Stimulated activated CD8-positive, alpha-beta memory T cell treated with anti-CD3 and anti-CD28 coated beads, Interleukin-7, amount 100 ng/mL, for 48 hours (primary cell): Measurements from ENCODE around the gene CAV3.

Experiments
- DNase-seq, 2 donors: peaks; one replicate each; pipeline ENCODE4 v3.0.0-alpha.2; 2020; ENCODE audit warnings: low read depth in 1 of 2; ENCODE audit errors: extremely low read depth in 1 of 2

CAV3 gene

DNA sequence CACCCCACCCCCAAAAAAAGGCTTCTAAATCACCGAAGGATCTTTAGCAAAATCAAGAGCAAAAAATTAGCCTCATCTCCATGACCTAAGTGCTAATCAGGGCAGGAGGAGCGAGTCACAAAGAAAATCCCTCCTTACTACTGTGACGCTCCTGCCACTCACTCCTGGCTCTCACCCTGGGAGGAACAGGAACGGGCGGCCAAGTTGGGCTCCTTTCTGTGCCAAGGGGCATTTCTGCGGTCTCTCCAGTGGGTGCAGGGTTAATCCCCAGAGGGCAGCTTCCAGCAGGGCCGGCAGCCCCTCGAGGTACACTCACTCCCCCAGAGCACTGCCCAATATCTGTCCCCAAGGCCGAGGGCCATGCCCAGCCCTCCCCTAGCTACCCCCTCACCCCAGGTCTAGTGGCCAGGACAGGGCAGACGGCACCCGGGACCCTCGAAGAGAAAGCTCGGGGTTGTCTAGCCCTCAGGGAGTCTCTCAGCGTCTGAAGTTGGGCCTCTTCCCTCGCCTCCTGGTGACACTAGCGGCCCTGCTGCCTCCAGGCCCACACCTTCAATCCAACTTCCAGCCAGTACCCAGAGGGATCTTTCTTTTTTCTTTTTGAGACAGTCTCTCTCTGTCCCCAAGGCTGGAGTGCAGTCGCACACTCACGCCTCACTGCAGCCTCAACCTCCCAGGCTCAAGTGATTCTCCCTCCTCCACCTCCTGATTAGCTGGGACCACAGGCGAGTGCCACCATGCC is 706 bp downstream of the CAV3 start:
- no peak for DNase-seq

DNA sequence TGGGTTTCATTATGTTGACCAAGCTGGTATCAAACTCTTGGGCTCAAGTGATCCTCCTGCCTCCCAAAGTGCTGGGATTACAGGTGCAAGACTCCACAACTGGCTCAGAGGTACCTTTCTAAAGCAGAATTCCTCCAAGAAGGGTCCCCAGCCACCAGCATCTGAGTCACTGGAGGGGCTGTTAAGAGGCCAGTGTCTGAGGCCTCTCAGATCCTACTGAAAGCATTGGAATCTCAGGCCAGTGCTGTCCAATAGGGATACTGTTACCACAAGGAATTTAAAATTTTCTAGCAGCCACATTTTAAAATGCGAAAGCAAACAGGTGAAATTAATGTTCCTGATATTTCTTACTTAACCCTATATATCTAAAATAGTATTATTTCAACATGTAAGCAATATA is 1.3 kb downstream of the CAV3 start:
- no peak for DNase-seq

DNA sequence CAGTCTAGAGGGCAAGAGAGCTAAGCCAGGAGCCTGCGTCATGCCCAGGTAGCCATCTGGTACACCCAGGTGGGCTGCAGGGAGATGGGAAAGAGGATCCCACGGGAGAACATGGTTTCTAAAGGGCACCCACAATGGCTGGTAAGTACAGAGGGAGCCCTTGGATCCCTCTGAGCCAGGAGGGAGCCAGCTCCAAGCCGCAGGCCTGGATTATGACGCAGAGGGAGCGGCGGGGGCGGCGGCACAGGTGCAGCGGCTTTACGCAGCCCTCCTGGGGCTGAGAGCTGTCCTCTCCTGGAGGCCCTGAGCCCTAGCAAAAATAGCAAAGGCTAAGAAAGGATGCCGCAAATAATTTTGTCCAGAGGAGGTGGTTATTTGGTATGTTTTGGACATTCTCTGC is 2.8 kb downstream of the CAV3 start:
- no peak for DNase-seq

DNA sequence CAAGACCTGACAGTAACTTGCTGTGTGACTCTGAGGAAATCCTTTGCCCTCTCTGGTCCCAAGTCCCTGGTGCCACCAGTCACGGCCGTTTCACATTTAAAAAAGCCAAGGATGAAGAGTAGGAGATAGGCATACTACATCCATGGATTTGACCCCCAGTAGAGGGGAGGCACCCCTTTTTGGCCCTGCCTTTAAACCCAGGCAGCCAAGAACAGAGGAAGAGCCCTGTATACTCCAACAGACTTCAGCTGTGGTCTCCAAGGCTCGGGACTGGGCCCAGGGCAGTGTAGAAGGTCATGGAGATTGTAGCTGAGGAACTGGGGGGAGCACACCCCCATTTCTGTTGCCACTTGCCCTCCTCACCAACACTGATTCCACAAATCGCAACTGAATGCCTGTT is 3.7 kb downstream of the CAV3 start:
- no peak for DNase-seq

DNA sequence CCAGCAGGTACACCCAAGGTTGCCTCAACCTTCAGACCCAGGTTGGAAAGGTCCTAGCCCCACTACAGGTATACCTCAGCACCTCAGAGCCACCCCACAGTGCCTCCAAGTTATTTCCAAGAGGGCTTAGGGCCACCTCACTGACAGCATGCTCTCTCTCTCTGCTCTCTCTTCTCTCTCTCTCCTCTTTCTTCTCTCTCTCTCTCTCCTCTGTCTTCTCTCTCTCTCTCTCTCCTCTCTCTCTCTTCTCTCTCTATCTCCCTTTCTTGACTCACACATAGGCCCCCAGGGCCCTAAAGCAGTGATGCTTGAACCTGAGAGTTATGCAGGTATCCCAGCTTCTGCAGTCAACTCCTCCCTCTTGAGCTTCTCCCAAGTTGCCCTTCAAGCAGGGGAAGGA is 4.2 kb downstream of the CAV3 start:
- no peak for DNase-seq

DNA sequence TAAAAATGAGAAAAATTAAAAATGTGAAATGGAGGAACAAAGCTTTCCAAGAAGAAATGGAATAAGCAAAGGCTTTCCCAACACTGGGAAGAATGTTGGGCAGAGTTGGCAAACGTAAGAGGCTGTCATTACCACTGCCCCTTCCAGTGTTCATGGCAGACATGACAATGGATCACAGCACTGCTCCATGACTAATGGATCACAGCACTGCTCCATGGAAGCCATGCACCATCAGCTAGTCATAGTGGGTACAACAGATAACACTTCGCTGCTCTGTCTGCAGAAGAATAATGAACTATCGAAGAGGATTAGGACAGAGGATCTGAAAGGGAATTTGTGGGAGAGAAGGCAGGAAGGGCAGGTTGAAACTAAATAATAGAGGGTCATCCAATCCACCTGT is 5.0 kb downstream of the CAV3 start:
- DNase-seq, result no peak

DNA sequence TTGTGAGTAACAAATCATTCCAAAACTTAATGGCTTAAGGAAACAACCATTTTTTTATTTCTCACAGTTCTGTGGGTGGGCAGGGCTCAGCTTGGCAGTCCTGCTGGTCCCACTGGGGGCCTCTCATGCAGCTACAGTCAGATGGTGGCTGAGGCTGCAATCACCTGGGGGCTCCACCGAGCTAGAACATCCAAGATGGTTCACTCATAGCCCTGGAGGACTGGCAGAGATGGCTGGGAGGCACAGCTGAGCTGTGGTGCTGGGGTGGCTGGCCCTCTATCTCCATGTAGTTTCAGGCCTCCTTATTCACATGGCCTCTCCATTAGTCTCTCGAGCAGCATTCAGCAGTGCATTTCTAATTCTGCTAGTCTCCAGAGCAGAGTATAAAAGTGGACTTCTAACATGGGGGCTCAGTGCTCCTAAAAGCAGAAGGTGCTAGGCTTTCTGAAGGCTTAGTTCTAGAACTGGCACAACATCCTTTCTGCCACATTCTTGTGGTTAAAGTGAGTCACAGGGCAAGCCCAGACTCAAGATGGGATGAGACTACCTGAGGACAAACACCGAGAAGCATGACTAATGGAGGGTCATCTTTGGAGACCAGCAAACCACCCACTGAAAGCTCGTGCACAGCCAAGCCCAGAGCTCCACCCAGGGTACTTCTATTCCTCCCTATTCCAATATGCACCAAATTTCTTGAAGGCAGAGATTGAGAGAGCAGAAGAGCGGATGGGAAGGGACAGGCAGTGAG is 6.3 kb downstream of the CAV3 start:
- DNase-seq, result peak in 1 of 2 donors; percentile 2

DNA sequence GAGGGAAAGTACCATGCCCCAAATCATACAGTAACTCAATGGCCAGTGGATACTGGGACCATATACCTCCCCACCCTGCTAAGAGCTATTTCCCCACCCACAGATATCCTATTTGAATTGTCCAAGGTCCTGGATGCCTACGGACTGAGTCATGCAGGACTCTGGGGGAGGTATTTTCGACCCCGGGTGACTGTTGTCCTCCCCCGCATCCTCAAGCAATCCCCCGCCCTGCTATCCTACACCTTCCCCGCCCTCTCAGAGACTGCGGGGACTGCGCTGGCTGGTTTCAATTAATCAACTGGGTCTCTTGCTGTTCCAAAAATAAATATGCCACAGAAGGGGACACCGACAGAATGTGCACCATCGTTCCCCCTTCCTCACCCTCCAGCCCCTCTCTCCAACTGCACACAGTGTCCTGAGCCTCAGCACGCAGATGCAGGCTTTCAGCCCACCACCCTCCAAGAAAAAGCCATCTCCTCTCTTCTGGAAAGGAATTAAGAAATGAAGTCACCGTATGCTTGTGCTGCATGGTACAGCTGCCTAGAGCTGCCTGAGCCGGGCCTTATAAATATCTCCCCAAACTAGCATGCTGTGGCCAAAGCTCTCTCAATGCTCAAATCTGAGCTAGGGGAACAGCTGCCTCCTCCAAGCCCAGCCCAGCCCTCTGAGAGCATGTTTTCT is 8.1 kb downstream of the CAV3 start:
- DNase-seq, result no peak

DNA sequence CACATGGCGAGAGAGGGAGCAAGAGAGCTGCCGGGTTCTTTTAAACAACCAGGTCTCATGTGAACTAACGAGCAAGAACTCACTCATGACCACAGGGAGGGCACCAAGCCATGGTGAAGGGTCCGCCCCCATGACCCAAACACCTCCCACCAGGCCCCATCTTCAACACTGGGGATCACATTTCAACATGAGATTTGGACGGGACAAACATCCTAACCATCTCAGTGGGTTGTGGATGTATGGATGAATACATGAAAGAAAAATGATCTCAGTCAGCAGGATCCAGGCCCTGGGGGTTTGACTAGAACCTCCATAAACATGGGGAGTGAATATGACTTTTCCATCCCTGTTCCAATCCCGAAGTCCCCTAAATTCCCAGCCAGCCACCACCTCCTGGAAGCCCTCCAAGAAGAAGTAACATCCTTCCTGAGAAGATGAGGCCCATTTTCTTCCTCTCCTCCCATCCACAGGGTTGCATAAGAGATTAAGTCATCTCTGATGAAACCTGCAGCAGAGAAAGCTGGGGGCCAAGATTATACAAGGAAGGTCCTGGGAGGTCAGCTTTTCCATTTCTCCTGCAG is 9.5 kb downstream of the CAV3 start:
- DNase-seq, result no peak

DNA sequence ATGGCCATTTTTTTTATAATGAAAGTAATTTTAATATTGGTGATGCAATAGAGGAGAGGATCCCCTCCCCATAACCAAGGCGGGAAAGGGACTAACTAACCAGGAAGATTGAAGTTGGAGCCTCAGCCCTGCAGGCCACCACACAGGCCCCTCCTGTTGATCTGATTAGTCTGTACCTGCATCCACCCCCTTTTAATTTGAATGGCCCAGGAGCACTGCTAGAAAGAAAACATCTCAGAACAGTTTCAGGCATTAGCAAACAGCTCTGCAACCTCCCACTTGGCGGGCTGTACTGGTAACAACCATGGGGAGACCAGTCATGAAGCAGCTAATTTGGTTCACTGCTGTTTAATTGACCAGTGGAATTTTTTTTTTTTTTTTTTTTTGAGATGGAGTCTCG is 10.3 kb downstream of the CAV3 start:
- DNase-seq, result no peak

DNA sequence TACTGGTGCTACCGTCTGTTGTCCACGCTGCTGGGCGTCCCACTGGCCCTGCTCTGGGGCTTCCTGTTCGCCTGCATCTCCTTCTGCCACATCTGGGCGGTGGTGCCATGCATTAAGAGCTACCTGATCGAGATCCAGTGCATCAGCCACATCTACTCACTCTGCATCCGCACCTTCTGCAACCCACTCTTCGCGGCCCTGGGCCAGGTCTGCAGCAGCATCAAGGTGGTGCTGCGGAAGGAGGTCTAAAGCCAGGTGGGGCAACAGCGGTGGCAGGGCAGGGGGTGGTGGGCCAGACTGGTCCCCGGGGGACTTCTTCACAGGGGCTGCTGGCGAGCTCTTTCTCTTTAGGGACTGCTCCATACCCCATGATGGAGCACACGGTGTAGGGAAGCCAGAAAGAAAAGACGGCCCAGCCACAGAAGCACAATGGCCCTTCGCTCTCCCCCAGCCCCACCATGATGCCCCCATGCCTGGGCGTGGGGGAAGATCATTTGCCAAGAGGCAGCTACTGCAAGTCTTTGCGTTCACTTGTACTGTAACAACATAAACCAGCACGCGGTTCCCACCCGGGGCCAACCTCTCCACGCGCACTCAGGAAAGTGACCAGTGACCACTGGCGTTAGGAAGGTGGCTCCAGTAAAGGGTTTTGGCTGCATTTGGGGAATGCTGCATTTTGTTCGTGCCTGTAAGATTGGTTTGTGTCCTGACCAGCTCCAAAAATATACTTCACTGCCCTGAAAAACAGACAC is 12.2 kb downstream of the CAV3 start:
- no peak for DNase-seq

DNA sequence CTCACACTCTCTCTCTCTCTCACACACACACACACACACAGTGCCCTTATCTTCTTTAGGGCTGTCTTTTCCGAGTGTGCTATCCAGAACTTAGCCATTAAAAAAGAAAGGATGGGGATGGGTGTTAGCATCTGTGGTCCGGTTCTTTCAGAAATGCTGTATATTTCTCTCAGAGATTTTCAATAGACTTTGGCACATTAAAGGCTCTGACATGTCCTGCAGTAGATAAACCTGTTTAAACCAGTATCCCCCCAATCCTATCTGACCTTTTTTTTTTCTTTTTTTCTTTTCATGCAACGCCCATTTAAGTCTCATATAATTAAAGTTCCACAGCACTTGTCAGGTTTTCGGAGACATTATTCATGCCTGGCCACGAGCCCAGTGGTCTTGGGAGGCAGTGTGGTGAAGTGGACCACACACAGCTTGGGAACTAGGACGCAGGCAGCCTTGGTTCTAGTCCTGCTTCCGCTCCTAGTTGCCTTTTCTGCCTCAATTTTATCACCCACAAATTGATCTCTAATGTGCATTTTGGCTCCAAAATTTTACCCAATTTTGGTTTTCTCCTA is 13.3 kb downstream of the CAV3 start:
- no peak for DNase-seq

DNA sequence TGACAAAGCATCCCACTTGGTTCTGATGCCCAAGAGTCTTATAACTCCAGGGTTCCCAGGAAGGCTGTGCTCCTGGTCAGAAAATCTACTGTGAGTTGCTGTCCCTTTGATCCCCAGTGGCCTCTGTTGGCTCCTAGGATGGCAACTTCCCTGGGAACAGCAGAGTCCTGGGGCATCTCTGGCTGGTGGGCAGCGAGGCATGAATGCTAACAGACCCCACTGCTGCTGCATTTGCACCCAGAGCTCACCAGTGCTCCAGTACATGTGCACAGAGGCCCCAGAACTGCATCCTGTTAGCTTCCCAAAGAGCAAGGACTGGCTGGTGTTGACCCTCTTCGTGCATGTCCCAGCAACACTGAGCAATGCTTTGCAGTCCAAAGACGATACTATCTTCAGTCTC is 15.7 kb downstream of the CAV3 start:
- no peak for DNase-seq

DNA sequence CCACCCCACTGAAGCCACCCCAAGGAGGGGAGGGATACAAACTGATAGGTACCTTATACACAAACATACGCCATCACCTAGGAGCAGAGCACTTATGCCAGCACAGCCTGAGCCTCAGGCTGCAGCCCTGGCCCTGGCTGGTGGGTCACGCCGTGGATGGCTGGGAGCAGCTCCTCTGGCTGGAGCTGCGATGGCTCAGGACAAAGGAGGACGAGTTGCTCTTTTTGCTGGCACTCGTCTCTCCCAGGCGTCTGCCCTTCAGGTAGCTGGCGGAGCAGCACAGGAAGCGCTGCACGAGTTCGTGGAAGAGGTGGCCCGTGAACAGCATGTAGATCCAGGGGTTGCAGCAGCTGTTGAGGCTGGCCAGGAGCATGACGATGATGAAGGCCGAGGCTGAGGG is 19.2 kb downstream of the CAV3 start:
- no peak for DNase-seq

DNA sequence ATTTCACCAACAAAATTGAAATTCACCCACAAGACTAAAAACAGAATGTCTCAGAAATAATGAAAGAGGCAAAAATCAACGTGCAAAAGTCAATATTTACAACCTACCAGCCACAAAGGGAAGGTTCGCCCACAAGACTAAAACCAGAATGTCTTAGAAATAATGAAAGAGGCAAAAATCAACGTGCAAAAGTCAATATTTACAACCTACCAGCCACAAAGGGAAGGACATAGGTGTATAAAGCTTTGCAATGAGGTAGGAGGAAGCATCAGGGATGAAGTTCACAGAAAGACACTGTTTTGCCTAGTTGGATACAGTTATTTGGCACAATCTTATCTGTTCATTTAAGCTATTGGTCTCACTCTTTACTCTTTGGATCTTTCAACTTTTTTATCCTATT is 21.5 kb downstream of the CAV3 start:
- DNase-seq, result no peak

DNA sequence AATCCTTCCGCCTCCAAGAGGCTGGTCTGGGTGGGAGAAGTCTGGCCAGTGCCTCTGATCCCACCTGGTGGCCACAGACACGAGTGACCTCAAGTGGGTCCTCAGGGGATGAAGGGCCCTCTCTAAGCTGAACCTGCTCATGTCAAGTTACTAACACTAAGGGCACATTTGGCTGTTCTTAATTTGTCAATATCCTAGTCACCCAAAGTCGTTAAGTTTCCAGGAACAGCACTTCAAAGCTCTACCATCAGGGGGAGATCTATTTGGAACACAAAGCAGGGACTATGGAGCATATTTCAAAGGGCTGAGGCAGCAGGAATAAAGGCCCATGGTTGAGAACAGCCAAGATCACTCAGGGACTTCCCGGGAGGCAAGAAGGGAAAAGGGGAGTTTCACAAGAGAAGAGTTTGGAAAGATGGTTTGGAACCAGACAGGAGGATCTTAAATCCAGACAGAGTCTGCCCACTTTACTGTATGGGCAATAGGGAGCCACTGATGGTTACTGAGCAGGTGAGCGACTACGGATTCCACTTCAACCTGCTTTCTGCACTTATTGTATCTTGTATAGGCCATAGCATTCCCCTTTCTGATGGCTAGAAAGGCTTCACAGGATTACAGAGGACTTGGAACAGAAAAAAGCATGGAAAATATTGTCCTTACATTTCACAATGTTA is 22.1 kb downstream of the CAV3 start:
- no peak for DNase-seq

DNA sequence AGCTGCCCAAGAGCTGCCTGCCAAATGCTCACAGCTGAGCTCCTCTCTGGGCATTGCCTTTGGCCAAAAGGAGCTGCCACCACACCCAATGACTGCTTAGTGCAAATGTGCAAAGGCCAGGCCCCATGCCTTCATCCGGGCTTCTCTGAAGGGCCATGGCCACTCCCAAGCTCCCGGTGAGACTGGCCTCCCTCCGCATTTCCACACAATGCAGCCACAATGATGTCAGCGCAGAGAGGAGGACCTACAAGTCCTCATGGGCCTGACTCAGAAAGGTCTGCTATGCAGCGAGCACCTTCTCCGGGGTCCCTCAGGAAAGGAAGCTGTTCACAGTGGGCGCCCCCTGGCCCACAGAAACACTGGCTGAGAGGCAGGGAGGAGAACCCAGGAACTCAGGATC is 23.1 kb downstream of the CAV3 start:
- DNase-seq, result no peak

DNA sequence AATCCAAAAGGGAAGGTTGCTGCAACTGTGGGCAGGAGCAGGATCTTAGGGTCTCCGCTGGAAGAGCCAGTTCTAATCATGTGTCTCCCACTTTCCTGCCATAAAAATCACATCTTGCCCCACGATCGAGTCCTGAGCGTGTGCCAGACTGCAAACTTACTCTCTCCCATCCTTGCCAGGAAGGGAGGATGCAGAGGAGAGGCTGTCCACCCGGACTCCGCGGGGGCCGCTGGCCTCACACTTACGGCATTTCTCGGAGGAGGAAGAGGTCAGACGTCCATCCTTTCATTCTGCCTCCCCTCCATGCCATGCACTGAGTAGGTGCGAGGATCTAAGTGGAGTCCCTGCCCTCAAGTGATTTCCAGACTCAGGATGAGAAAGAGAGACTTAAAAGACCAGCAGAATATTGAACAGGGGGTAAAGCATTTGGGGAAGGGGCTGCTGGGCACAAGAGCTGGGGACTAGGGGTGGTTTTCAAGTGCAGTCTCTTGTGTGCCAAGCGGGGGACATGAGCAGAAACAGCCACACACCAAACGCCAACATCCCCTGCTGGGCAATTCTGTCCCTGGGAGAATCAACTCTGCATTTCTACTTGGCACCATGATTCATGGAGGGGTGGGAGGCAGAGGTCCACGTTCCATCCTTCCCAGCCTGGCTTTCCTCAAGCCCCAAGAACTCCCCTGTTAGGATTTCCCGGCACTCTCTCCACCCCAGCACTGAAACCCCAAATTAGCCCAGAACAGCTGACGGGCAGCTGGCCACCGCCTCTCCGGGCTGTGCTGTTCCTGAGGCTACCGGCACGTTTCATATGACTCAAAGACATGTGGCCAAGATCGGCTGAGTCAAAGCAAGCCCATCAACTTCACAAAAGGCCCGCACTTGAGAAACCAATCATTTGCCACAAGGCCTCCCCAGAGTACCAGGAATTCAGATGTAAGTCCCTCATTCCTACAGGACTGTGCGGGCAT is 24.2 kb downstream of the CAV3 start:
- DNase-seq, result no peak
